Airway epithelial cell (primary cell): ENCODE data around the gene IRF9. TPM values are rescaled to one million over a fixed set of nuclear protein-coding genes. Genes with fewer than 3 reads are reported as not detected.

Experiments
- total RNA-seq: library from RNA; depleted of rRNA; stranded (reverse); fragments of >200 nt; gene quantifications from 2 replicates; pipeline ENCODE4 v1.2.3, GENCODE V29; 2015

The IRF9 gene
- total RNA-seq: 10.6 and 14.6 TPM in 2 replicates

GRCh38 chr14:24160850-24161804 lies at the start of gene IRF9:
Gene IRF9 (plus strand): TSS chr14:24161265. CDS start chr14:24162145, 880 bp downstream.

GRCh38 chr14:24114532-24115421 lies 46.3 kb upstream of the IRF9 start, which contains the start of the genes DCAF11 and NRL:
Gene DCAF11 (plus strand): TSS chr14:24114777. CDS start chr14:24115595, 818 bp downstream.
Gene NRL (minus strand): TSS chr14:24114949. CDS start chr14:24082848, 32,101 bp downstream.

GRCh38 chr14:24130380-24130716 lies 30.7 kb upstream of the IRF9 start, which contains the start of gene FITM1:
Gene FITM1 (plus strand): TSS chr14:24130659. CDS start chr14:24131564, 905 bp downstream.

GRCh38 chr14:24135834-24136683 lies 25.0 kb upstream of the IRF9 start, which contains the start of gene PSME1:
Gene PSME1 (plus strand): TSS chr14:24136194. CDS start chr14:24136263, 69 bp downstream.

GRCh38 chr14:24141097-24141880 lies 19.8 kb upstream of the IRF9 start, which contains the start of gene EMC9:
Gene EMC9 (minus strand): TSS chr14:24141591. CDS start chr14:24141304, 287 bp downstream.

GRCh38 chr14:24146453-24146977 lies 14.6 kb upstream of the IRF9 start, which contains the start of gene PSME2:
Gene PSME2 (minus strand): TSS chr14:24146610. CDS start chr14:24146581, 29 bp downstream.

GRCh38 chr14:24146978-24147760 lies 13.9 kb upstream of the IRF9 start, which contains the start of gene RNF31:
Gene RNF31 (plus strand): TSS chr14:24147498. CDS start chr14:24147699, 201 bp downstream.

GRCh38 chr14:24171422-24172260 lies 10.6 kb downstream of the IRF9 start, which contains the start of gene REC8:
Gene REC8 (plus strand): TSS chr14:24172080. CDS start chr14:24172553, 473 bp downstream.

GRCh38 chr14:24188251-24189058 lies 27.4 kb downstream of the IRF9 start, which contains the start of gene IPO4:
Gene IPO4 (minus strand): TSS chr14:24188816. CDS start chr14:24188787, 29 bp downstream.

GRCh38 chr14:24195186-24196070 lies 34.4 kb downstream of the IRF9 start, which contains the start of gene TM9SF1:
Gene TM9SF1 (minus strand): TSS chr14:24195441. CDS start chr14:24195019, 422 bp downstream.

GRCh38 chr14:24212924-24213865 lies 52.1 kb downstream of the IRF9 start, which contains the start of gene CHMP4A:
Gene CHMP4A (minus strand): TSS chr14:24213488. CDS start chr14:24213439, 49 bp downstream.

GRCh38 chr14:24215495-24216344 lies 54.7 kb downstream of the IRF9 start, which contains the start of gene MDP1:
Gene MDP1 (minus strand): TSS chr14:24216066. CDS start chr14:24215955, 111 bp downstream.

